ENCODE measurements around the gene TUBA1C.

DNA sequence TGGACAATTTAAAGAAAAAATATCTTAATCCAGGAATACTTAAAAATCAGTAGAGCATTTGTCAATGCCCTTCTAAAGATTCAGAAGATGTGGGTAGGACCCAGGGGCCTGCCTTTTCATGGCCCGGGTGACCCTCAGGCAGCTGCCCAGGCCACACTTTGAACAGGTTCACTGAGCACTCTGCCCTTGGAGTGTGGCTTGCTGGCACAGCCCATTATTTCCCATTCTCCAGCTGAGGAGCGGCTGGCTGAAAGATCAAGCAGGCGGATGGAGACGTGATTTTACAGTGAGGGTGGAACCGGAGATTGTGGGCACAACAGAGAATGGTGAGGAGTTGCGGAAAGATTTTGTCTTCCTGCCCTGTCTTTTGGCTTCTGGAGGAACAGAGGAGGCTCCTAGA is 23.0 kb downstream of the TUBA1C start:
- TF ChIP-seq, protein P1, sequence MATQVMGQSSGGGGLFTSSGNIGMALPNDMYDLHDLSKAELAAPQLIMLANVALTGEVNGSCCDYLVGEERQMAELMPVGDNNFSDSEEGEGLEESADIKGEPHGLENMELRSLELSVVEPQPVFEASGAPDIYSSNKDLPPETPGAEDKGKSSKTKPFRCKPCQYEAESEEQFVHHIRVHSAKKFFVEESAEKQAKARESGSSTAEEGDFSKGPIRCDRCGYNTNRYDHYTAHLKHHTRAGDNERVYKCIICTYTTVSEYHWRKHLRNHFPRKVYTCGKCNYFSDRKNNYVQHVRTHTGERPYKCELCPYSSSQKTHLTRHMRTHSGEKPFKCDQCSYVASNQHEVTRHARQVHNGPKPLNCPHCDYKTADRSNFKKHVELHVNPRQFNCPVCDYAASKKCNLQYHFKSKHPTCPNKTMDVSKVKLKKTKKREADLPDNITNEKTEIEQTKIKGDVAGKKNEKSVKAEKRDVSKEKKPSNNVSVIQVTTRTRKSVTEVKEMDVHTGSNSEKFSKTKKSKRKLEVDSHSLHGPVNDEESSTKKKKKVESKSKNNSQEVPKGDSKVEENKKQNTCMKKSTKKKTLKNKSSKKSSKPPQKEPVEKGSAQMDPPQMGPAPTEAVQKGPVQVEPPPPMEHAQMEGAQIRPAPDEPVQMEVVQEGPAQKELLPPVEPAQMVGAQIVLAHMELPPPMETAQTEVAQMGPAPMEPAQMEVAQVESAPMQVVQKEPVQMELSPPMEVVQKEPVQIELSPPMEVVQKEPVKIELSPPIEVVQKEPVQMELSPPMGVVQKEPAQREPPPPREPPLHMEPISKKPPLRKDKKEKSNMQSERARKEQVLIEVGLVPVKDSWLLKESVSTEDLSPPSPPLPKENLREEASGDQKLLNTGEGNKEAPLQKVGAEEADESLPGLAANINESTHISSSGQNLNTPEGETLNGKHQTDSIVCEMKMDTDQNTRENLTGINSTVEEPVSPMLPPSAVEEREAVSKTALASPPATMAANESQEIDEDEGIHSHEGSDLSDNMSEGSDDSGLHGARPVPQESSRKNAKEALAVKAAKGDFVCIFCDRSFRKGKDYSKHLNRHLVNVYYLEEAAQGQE (tag by site-specific recombination; IDR thresholded peaks at IDR 0.05), result no peak
- TF ChIP-seq CTCF (tag by site-specific recombination; IDR thresholded peaks at IDR 0.05) (no peak), ZNF549 (tag by site-specific recombination; IDR thresholded peaks at IDR 0.05) (no peak), ZNF776 (tag by site-specific recombination; IDR thresholded peaks at IDR 0.05; ENCODE audit: borderline replicate concordance) (no peak), ZNF121 (tag by site-specific recombination; IDR thresholded peaks at IDR 0.05) (no peak)
